ENCODE measurements around the gene MCEMP1. TPM values are rescaled to one million over a fixed set of nuclear protein-coding genes. Genes with fewer than 3 reads are reported as not detected.

MCEMP1 gene
- total and polyA plus RNA-seq, 2 of the 4 experiments (the other 2 are of a cell fraction) = 0.15 TPM; not detected in 1

DNA sequence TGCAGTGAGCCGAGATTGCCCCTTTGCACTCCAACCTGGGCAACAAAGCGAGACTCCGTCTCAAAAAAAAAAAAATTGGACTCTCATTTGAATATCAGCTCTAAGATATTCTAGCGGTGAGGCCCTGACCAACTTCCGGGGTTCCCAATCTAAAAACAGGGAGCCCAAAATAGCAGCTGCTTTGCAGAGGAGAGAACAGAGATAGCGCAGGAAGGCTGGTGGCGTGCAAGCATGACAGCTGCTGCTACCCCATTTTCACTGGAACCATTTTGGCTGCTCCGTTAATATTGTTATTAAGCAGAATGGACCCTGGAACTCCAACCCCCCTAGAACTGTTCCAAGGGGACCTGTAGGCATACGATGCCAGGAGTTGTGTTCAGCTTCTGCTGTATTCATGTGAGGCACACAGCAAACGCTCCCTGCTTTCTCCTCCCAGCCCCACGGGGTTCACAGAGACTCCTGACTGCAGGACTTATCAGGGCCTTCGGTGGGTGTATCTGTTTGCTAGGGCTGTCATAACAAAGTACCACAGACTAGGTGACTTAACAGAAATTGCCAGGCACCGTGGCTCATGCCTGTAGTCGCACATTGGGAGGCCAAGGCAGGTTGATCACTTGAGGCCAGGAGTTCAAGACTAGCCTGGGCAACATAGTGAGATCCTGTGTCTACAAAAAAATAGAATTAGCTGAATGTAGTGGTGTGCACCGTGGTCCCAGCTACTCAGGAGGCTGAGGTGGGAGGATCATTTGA lies 28.4 kb upstream of the MCEMP1 start:
- intact Hi-C loops (cut with micrococcal nuclease) (no loop called here), in situ Hi-C loops (cut with MboI; ENCODE audit: low sequenced_read_pairs) (no loop called here), dilution Hi-C loops (cut with HindIII; ENCODE audit: low sequenced_read_pairs, unreplicated experiment) (no loop called here)
- Histone ChIP-seq H3K4me3 (ENCODE audit: insufficient read depth, low read depth, low read length) (no peak overlapping the region), H3K27me3 (ENCODE audit: control insufficient read depth, insufficient read depth, low read length) (peaks cover 7% of the 10 kb centered on the region; the same call in 1 of the 2 replicates), H2BK120ac (ENCODE audit: low read depth, low read length) (no peak overlapping the region), H3K27ac (ENCODE audit: insufficient read depth, low read length) (no peak overlapping the region), H3K9ac (ENCODE audit: low read depth, low read length) (no peak overlapping the region), H3K36me3 (ENCODE audit: control insufficient read depth, insufficient read depth, low read length) (no peaks in the 10 kb centered on the region), H3K79me1 (ENCODE audit: low read depth in 1 of 2, low read length in 2 of 2) (no peaks in the 10 kb centered on the region), H3K9me3 (ENCODE audit: control insufficient read depth, insufficient read depth, low read length) (no peaks in the 10 kb centered on the region), H4K8ac (ENCODE audit: low read depth in 2 of 2, low read length in 2 of 2) (no peak overlapping the region), H3K9me1 (ENCODE audit: insufficient read depth, low read length) (no peaks in the 10 kb centered on the region), H3K4me2 (ENCODE audit: low read depth, low read length) (no peak overlapping the region), H3K23ac (ENCODE audit: low read depth, low read length) (no peak overlapping the region), H2AK5ac (ENCODE audit: low read depth, low read length) (no peak overlapping the region), H3K56ac (ENCODE audit: extremely low read depth, insufficient read depth, low read length) (no peak overlapping the region), H3K14ac (replicated peaks; ENCODE audit: low read depth, low read length) (no peak overlapping the region), H2BK5ac (ENCODE audit: low read depth, low read length, poor library complexity, severe bottlenecking) (no peak overlapping the region), H3K4ac (ENCODE audit: low read depth, low read length) (no peak overlapping the region), H2AFZ (replicated peaks; ENCODE audit: low read length, poor library complexity) (no peak overlapping the region), H3K4me1 (ENCODE audit: control insufficient read depth, insufficient read depth, low read length) (no peaks in the 10 kb centered on the region), H3K18ac (ENCODE audit: low read depth, low read length) (no peak overlapping the region), H4K91ac (ENCODE audit: insufficient read depth, low read depth, low read length) (no peak overlapping the region), H2BK20ac (ENCODE audit: low read depth, low read length) (no peak overlapping the region), H4K5ac (ENCODE audit: low read depth, low read length) (no peak overlapping the region), H2BK15ac (ENCODE audit: low read depth, low read length) (no peak overlapping the region), H2AK9ac (replicated peaks; ENCODE audit: low read depth, low read length, poor library complexity) (no peak overlapping the region), H4K20me1 (ENCODE audit: insufficient read depth, low read length) (no peaks in the 10 kb centered on the region)
- 80% methylated on average over 2 of the region's 15 CpGs; no CpG with 5 or more reads in 1 of the 2 experiments for WGBS, 2 experiments (ENCODE audit: extremely low coverage in 2 of 2, insufficient read length in 1 of 2)
- POLR2A ChIA-PET (ENCODE audit: unreplicated experiment) = no interaction called here
- no peak for TF ChIP-seq RAD21 (IDR thresholded peaks at IDR 0.05; ENCODE audit: low read length)
- no TSS peak for BruUV-seq (replicated peaks)
- CTCF ChIA-PET = no interaction called here
- DNase-seq (no peak), ATAC-seq (ENCODE audit: low read depth) (no peak)

Measured in IMR-90 (cell line).